22Rv1 (cell line): ENCODE measurements around the gene ATP5MK.

Experiments used
- ZFX ChIP-seq: fragments of 450-650 bp; IDR thresholded peaks from 2 replicates; pipeline ENCODE4 v1.6.1; 2017; ENCODE audit warnings: antibody characterized with exemption, borderline replicate concordance
- TF ChIP-seq, protein P1 (sequence below): fragments of 450-650 bp; IDR thresholded peaks from 2 replicates; pipeline ENCODE4 v1.5.1; 2017; ENCODE audit warnings: mild to moderate bottlenecking

DNA sequence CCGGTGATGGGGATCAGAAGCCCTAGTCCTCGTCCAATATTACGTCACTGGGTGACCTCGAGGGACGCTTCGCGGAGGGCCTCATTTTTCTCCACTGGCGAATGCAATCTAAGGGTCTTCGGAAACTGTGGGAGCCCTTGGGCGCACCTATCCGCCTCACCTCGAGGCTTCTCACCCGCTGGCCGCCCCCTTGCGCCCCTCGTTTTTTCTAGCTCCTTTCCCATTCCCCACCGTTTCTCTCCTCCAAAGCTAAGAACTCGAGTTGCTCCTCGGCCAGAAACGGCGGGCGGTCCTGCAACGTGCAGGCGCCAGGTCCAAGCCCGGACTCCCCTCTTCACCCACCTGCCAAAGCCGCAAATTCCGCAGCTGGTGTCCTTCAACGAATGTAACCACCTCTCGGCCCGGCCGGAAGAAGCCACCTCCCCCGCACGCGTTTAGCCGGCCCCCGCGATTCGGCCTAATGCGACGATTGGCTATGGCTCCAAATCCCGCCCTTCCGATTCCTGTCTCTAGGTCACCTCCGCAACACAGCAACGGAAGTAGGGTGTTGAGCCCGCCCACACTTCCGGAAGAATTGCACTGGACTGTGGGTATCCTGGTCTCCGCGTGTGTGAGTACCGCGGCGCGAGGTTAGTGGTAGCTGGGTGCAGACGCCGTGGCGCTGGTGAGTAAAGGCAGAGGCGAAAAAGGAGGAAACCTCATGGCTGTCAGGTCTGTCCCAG is at the start of gene ATP5MK, which contains the start of gene PDCD11:
- TF ChIP-seq, protein P1, sequence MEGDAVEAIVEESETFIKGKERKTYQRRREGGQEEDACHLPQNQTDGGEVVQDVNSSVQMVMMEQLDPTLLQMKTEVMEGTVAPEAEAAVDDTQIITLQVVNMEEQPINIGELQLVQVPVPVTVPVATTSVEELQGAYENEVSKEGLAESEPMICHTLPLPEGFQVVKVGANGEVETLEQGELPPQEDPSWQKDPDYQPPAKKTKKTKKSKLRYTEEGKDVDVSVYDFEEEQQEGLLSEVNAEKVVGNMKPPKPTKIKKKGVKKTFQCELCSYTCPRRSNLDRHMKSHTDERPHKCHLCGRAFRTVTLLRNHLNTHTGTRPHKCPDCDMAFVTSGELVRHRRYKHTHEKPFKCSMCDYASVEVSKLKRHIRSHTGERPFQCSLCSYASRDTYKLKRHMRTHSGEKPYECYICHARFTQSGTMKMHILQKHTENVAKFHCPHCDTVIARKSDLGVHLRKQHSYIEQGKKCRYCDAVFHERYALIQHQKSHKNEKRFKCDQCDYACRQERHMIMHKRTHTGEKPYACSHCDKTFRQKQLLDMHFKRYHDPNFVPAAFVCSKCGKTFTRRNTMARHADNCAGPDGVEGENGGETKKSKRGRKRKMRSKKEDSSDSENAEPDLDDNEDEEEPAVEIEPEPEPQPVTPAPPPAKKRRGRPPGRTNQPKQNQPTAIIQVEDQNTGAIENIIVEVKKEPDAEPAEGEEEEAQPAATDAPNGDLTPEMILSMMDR, result peak; percentile 45
- no peak for TF ChIP-seq ZFX
